ENCODE measurements around the gene UQCC5. TPM values are rescaled to one million over a fixed set of nuclear protein-coding genes. Genes with fewer than 3 reads are reported as not detected.

The UQCC5 gene
- total and polyA plus RNA-seq, 9 donors: 10.3 to 15.7 (median 12.5) TPM

- Histone ChIP-seq H3K27ac (ENCODE audit: low read length) (peak overlapping the region; percentile 59), H3K4me1 (ENCODE audit: control insufficient read depth, insufficient read depth, low read length) (peaks cover 67% of the 10 kb centered on the region), H3K4me3 (ENCODE audit: low read length) (no peak overlapping the region), H3K27me3 (ENCODE audit: control insufficient read depth, insufficient read depth, low read length) (no peaks in the 10 kb centered on the region), H3K9me3 (replicated peaks; ENCODE audit: control insufficient read depth, low read depth, low read length) (no peaks in the 10 kb centered on the region), H3K36me3 (ENCODE audit: control insufficient read depth, insufficient read depth, low read length) (peaks cover 12% of the 10 kb centered on the region)
- 84% methylated on average over 10 of the region's 19 CpGs for WGBS (ENCODE audit: insufficient coverage)
- no peak for DNase-seq
Observed at GRCh38 chr3:52535411-52536111, 844 bp upstream of the UQCC5 start.

- Histone ChIP-seq H3K36me3 (ENCODE audit: control insufficient read depth, insufficient read depth, low read length) (peaks cover 12% of the 10 kb centered on the region), H3K4me1 (ENCODE audit: control insufficient read depth, insufficient read depth, low read length) (peaks cover 63% of the 10 kb centered on the region), H3K4me3 (ENCODE audit: low read length) (peak overlapping the region; percentile 29), H3K9me3 (replicated peaks; ENCODE audit: control insufficient read depth, low read depth, low read length) (no peaks in the 10 kb centered on the region), H3K27ac (ENCODE audit: low read length) (peak overlapping the region; percentile 59), H3K27me3 (ENCODE audit: control insufficient read depth, insufficient read depth, low read length) (no peaks in the 10 kb centered on the region)
- DNase-seq: no peak
- WGBS (ENCODE audit: insufficient coverage): 0% methylated on average over 4 of the region's 9 CpGs
Observed at GRCh38 chr3:52536112-52536368, 365 bp upstream of the UQCC5 start.

GRCh38 chr3:52537165-52537620 lies 788 bp downstream of the UQCC5 start:
- peak overlapping the region; percentile 95 for H3K27ac ChIP-seq (ENCODE audit: low read length)
- no peak for DNase-seq
- peaks cover 13% of the 10 kb centered on the region for H3K36me3 ChIP-seq (ENCODE audit: control insufficient read depth, insufficient read depth, low read length)
- H3K9me3 ChIP-seq (replicated peaks; ENCODE audit: control insufficient read depth, low read depth, low read length): no peaks in the 10 kb centered on the region
- H3K27me3 ChIP-seq (ENCODE audit: control insufficient read depth, insufficient read depth, low read length): no peaks in the 10 kb centered on the region
- H3K4me1 ChIP-seq (ENCODE audit: control insufficient read depth, insufficient read depth, low read length): peaks cover 51% of the 10 kb centered on the region
- WGBS (ENCODE audit: insufficient coverage): 20% methylated on average over 2 of the region's 6 CpGs
- H3K4me3 ChIP-seq (ENCODE audit: low read length): peak overlapping the region; percentile 97

GRCh38 chr3:52537726-52538421 lies 1.5 kb downstream of the UQCC5 start:
- WGBS (ENCODE audit: insufficient coverage): 81% methylated on average over 7 of the region's 7 CpGs
- H3K27ac ChIP-seq (ENCODE audit: low read length): no peak overlapping the region
- H3K4me1 ChIP-seq (ENCODE audit: control insufficient read depth, insufficient read depth, low read length): peaks cover 44% of the 10 kb centered on the region
- H3K4me3 ChIP-seq (ENCODE audit: low read length): peak overlapping the region; percentile 97
- no peaks in the 10 kb centered on the region for H3K9me3 ChIP-seq (replicated peaks; ENCODE audit: control insufficient read depth, low read depth, low read length)
- H3K36me3 ChIP-seq (ENCODE audit: control insufficient read depth, insufficient read depth, low read length): peaks cover 13% of the 10 kb centered on the region
- peak; percentile 1 for DNase-seq
- H3K27me3 ChIP-seq (ENCODE audit: control insufficient read depth, insufficient read depth, low read length): no peaks in the 10 kb centered on the region

GRCh38 chr3:52539010-52539653 lies 2.7 kb downstream of the UQCC5 start:
- H3K27ac ChIP-seq (ENCODE audit: low read length): no peak overlapping the region
- no peak overlapping the region for H3K4me3 ChIP-seq (ENCODE audit: low read length)
- WGBS (ENCODE audit: insufficient coverage): 90% methylated on average over 5 of the region's 5 CpGs
- DNase-seq: no peak
- no peaks in the 10 kb centered on the region for H3K27me3 ChIP-seq (ENCODE audit: control insufficient read depth, insufficient read depth, low read length)
- H3K36me3 ChIP-seq (ENCODE audit: control insufficient read depth, insufficient read depth, low read length): peaks cover 13% of the 10 kb centered on the region
- no peaks in the 10 kb centered on the region for H3K9me3 ChIP-seq (replicated peaks; ENCODE audit: control insufficient read depth, low read depth, low read length)
- peaks cover 42% of the 10 kb centered on the region for H3K4me1 ChIP-seq (ENCODE audit: control insufficient read depth, insufficient read depth, low read length)

GRCh38 chr3:52541050-52541449 lies 4.6 kb downstream of the UQCC5 start:
- Histone ChIP-seq H3K36me3 (ENCODE audit: control insufficient read depth, insufficient read depth, low read length) (peaks cover 20% of the 10 kb centered on the region), H3K27ac (ENCODE audit: low read length) (no peak overlapping the region), H3K4me3 (ENCODE audit: low read length) (no peak overlapping the region), H3K9me3 (replicated peaks; ENCODE audit: control insufficient read depth, low read depth, low read length) (no peaks in the 10 kb centered on the region), H3K4me1 (ENCODE audit: control insufficient read depth, insufficient read depth, low read length) (peaks cover 23% of the 10 kb centered on the region), H3K27me3 (ENCODE audit: control insufficient read depth, insufficient read depth, low read length) (no peaks in the 10 kb centered on the region)
- DNase-seq: no peak
- WGBS (ENCODE audit: insufficient coverage): no CpG with 5 or more reads among the region's 2 CpGs

GRCh38 chr3:52544937-52545336 lies 8.5 kb downstream of the UQCC5 start:
- H3K27ac ChIP-seq (ENCODE audit: low read length): no peak overlapping the region
- no peaks in the 10 kb centered on the region for H3K4me1 ChIP-seq (ENCODE audit: control insufficient read depth, insufficient read depth, low read length)
- 89% methylated on average over 4 of the region's 4 CpGs for WGBS (ENCODE audit: insufficient coverage)
- H3K4me3 ChIP-seq (ENCODE audit: low read length): no peak overlapping the region
- H3K9me3 ChIP-seq (replicated peaks; ENCODE audit: control insufficient read depth, low read depth, low read length): no peaks in the 10 kb centered on the region
- no peaks in the 10 kb centered on the region for H3K27me3 ChIP-seq (ENCODE audit: control insufficient read depth, insufficient read depth, low read length)
- no peak for DNase-seq
- H3K36me3 ChIP-seq (ENCODE audit: control insufficient read depth, insufficient read depth, low read length): peaks cover 26% of the 10 kb centered on the region

- H3K36me3 ChIP-seq (ENCODE audit: control insufficient read depth, insufficient read depth, low read length): peaks cover 28% of the 10 kb centered on the region
- H3K4me3 ChIP-seq (ENCODE audit: low read length): no peak overlapping the region
- H3K4me1 ChIP-seq (ENCODE audit: control insufficient read depth, insufficient read depth, low read length): no peaks in the 10 kb centered on the region
- H3K9me3 ChIP-seq (replicated peaks; ENCODE audit: control insufficient read depth, low read depth, low read length): no peaks in the 10 kb centered on the region
- no peak overlapping the region for H3K27ac ChIP-seq (ENCODE audit: low read length)
- no peaks in the 10 kb centered on the region for H3K27me3 ChIP-seq (ENCODE audit: control insufficient read depth, insufficient read depth, low read length)
- DNase-seq: no peak
- no CpG with 5 or more reads among the region's 3 CpGs for WGBS (ENCODE audit: insufficient coverage)
Observed at GRCh38 chr3:52546111-52546901, 9.9 kb downstream of the UQCC5 start.

GRCh38 chr3:52547143-52547542 lies 10.7 kb downstream of the UQCC5 start:
- 100% methylated on average over 1 of the region's 2 CpGs for WGBS (ENCODE audit: insufficient coverage)
- H3K4me1 ChIP-seq (ENCODE audit: control insufficient read depth, insufficient read depth, low read length): no peaks in the 10 kb centered on the region

GRCh38 chr3:52551118-52551517 lies 14.7 kb downstream of the UQCC5 start:
- no peak overlapping the region for H3K4me3 ChIP-seq (ENCODE audit: low read length)
- no peaks in the 10 kb centered on the region for H3K4me1 ChIP-seq (ENCODE audit: control insufficient read depth, insufficient read depth, low read length)
- H3K36me3 ChIP-seq (ENCODE audit: control insufficient read depth, insufficient read depth, low read length): peaks cover 44% of the 10 kb centered on the region
- H3K27ac ChIP-seq (ENCODE audit: low read length): no peak overlapping the region
- DNase-seq: no peak
- no peaks in the 10 kb centered on the region for H3K27me3 ChIP-seq (ENCODE audit: control insufficient read depth, insufficient read depth, low read length)
- H3K9me3 ChIP-seq (replicated peaks; ENCODE audit: control insufficient read depth, low read depth, low read length): no peaks in the 10 kb centered on the region

More at GRCh38 chr3:52547143-52547542, 10.7 kb downstream of the UQCC5 start:
- Histone ChIP-seq H3K27ac (ENCODE audit: low read length) (no peak overlapping the region), H3K4me3 (ENCODE audit: low read length) (no peak overlapping the region), H3K9me3 (replicated peaks; ENCODE audit: control insufficient read depth, low read depth, low read length) (no peaks in the 10 kb centered on the region), H3K36me3 (ENCODE audit: control insufficient read depth, insufficient read depth, low read length) (peaks cover 33% of the 10 kb centered on the region), H3K27me3 (ENCODE audit: control insufficient read depth, insufficient read depth, low read length) (no peaks in the 10 kb centered on the region)
- DNase-seq: no peak
